Kidney epithelial cell (primary cell): ENCODE results near the gene GPR157. TPM values are rescaled to one million over a fixed set of nuclear protein-coding genes. Genes with fewer than 3 reads are reported as not detected.

ENCODE experiments used
- DNase-seq: peaks from one replicate; pipeline ENCODE4 v3.0.0-alpha.2; 2010; ENCODE audit warnings: low read depth
- H3K27me3 ChIP-seq: 2 replicates; pipeline ENCODE4 v1.6.0; 2011; ENCODE audit warnings: low read length; ENCODE audit not compliant: control insufficient read depth, insufficient read depth
- H3K36me3 ChIP-seq: 2 replicates; pipeline ENCODE4 v1.5.1; 2011; ENCODE audit warnings: low read length; ENCODE audit not compliant: control insufficient read depth, insufficient read depth
- H3K4me3 ChIP-seq: 2 replicates; pipeline ENCODE4 v1.5.1; 2011; ENCODE audit warnings: low read depth, mild to moderate bottlenecking, control low read depth, low read length
- CTCF ChIP-seq: IDR thresholded peaks from 2 replicates; pipeline ENCODE4 v1.5.1; 2011; ENCODE audit warnings: mild to moderate bottlenecking, moderate library complexity, low read length, control low read depth, inconsistent platforms; ENCODE audit not compliant: insufficient read depth, poor library complexity, severe bottlenecking
- total RNA-seq: library from RNA; depleted of rRNA; stranded (reverse); fragments of >200 nt; gene quantifications from 2 replicates; pipeline ENCODE4 v1.2.3, GENCODE V29; 2015

Gene GPR157
- total RNA-seq, 1 donor from 2014 or later = 6.4 TPM

- Histone ChIP-seq H3K4me3 (no peak overlapping the region), H3K27me3 (no peaks in the 10 kb centered on the region), H3K36me3 (no peaks in the 10 kb centered on the region)
- no peak for DNase-seq
- no peak for TF ChIP-seq CTCF
Observed at GRCh38 chr1:9119745-9120144, 9.2 kb downstream of the GPR157 start.

GRCh38 chr1:9118186-9118585, 10.7 kb downstream of the GPR157 start:
- no peak for DNase-seq
- Histone ChIP-seq H3K27me3 (no peaks in the 10 kb centered on the region), H3K4me3 (no peak overlapping the region), H3K36me3 (no peaks in the 10 kb centered on the region)
- TF ChIP-seq CTCF = no peak

GRCh38 chr1:9115351-9116205, 13.3 kb downstream of the GPR157 start:
- H3K4me3 ChIP-seq = no peak overlapping the region
- no peaks in the 10 kb centered on the region for H3K27me3 ChIP-seq
- H3K36me3 ChIP-seq = no peaks in the 10 kb centered on the region
- TF ChIP-seq CTCF = no peak
- DNase-seq = no peak

DNA sequence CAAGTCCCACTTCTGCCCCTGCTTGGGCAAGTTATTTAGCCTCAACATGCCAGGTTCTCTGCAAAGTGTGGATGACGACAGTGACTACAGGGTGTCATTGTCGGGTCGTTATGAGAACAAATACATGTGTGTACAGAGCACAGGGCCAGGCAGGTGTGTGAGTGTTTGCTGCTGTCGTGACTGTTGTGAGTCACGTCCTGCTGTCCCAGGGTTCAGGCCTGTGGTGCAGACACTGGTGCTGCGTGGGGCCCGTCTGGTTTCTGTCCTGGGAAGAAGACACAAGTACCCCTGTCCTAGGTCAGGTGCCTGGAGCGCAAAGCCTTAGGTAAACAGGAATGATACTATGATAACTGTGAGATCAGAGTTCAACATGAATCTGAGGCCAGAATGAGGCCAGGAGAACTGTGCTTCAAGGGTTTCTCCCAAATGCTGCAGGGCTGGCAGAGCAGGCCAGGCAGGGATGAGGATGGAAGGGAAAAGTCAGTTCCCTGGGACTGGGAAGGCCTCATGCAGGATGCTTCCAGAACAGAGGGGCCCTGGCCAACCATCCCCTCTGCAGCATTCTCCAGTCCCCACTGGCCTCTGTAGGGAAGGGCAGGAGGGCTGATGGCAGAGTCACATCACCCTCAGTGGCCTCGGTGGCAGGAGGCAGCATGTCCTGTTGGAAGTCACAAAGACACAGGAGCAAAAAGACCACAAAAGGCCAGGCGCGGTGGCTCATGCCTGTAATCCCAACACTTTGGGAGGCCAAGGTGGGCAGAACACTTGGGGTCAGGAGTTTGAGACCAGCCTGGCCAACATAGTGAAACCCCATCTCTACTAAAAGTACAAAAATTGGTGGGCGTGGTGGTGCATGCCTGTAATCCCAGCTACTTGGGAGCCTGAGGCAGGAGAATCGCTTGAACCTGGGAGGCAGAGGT, 15.7 kb downstream of the GPR157 start:
- no peak for DNase-seq
- no peak for TF ChIP-seq CTCF
- no peaks in the 10 kb centered on the region for H3K36me3 ChIP-seq
- H3K4me3 ChIP-seq = no peak overlapping the region
- no peaks in the 10 kb centered on the region for H3K27me3 ChIP-seq

DNA sequence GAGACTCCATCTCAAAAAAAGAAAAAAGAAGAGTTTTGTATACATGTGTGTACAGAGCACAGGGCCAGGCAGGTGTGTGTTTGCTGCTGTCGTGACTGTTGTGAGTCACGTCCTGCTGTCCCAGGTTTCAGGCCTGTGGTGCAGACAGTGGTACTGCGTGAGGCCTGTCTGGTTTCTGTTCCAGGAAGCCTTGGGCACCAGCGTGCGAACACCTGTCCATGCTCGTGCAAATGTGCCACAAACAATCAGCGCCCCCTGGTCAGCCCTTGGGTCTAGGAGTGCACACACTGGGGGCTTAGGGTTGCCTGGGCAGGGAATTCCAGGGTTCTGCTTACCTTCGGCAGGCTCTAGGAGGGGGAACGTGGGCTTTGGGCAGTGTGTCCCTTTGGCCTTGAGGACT, 16.9 kb downstream of the GPR157 start:
- TF ChIP-seq CTCF = no peak

More for the DNA sequence above, 16.9 kb downstream of the GPR157 start:
- Histone ChIP-seq H3K27me3 (no peaks in the 10 kb centered on the region), H3K4me3 (no peak overlapping the region), H3K36me3 (no peaks in the 10 kb centered on the region)
- DNase-seq = no peak
